Suprapubic skin (tissue), 3 donors: Measurements from ENCODE around the gene DGLUCY.

Source experiments
- EP300 ChIP-seq: sonication (generic); formaldehyde crosslinking; IDR thresholded peaks from one replicate; pipeline ENCODE4 v1.6.1; 2017; ENCODE audit warnings: antibody characterized with exemption
- POLR2A ChIP-seq, 2 donors: fragments of 450-650 bp; IDR thresholded peaks; one replicate each; pipeline ENCODE4 v1.6.1; 2017; ENCODE audit warnings: antibody characterized with exemption in 2 of 2, mild to moderate bottlenecking in 2 of 2, moderate library complexity in 2 of 2
- TF ChIP-seq, protein P1 (sequence below), 2 donors: fragments of 200-600 bp in 1 of 2; fragments of 450-650 bp in 1 of 2; sonication (generic) in 1 of 2; IDR thresholded peaks; one replicate each; pipeline ENCODE4 v1.5.1; 2016 to 2019; ENCODE audit warnings: antibody characterized with exemption in 2 of 2, mild to moderate bottlenecking in 1 of 2, moderate library complexity in 1 of 2

GRCh38 chr14:91193069-91193468 lies 79.2 kb downstream of the DGLUCY start:
- TF ChIP-seq, protein P1, sequence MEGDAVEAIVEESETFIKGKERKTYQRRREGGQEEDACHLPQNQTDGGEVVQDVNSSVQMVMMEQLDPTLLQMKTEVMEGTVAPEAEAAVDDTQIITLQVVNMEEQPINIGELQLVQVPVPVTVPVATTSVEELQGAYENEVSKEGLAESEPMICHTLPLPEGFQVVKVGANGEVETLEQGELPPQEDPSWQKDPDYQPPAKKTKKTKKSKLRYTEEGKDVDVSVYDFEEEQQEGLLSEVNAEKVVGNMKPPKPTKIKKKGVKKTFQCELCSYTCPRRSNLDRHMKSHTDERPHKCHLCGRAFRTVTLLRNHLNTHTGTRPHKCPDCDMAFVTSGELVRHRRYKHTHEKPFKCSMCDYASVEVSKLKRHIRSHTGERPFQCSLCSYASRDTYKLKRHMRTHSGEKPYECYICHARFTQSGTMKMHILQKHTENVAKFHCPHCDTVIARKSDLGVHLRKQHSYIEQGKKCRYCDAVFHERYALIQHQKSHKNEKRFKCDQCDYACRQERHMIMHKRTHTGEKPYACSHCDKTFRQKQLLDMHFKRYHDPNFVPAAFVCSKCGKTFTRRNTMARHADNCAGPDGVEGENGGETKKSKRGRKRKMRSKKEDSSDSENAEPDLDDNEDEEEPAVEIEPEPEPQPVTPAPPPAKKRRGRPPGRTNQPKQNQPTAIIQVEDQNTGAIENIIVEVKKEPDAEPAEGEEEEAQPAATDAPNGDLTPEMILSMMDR (IDR thresholded peaks at IDR 0.05), result no peak
- no peak for TF ChIP-seq POLR2A (IDR thresholded peaks at IDR 0.05)
- TF ChIP-seq EP300, result no peak
